Fibroblast of lung (primary cell): ENCODE data around the gene PRR5L. TPM values are rescaled to one million over a fixed set of nuclear protein-coding genes. Genes with fewer than 3 reads are reported as not detected.

ENCODE experiments used
- DNase-seq, 2 donors: peaks; one replicate each; pipeline versions ENCODE4 v3.0.0 to v3.0.0-alpha.2; 2010; ENCODE audit warnings: low read depth in 2 of 2
- H2AFZ ChIP-seq: 2 replicates; pipeline ENCODE4 v1.5.1; 2012; ENCODE audit warnings: low read length, control low read depth, inconsistent platforms
- H3K27ac ChIP-seq: 2 replicates; pipeline ENCODE4 v1.5.1; 2011; ENCODE audit warnings: low read length, control low read depth; ENCODE audit not compliant: insufficient read depth
- H3K27me3 ChIP-seq: 2 replicates; pipeline ENCODE4 v1.5.1; 2011; ENCODE audit warnings: mild to moderate bottlenecking, low read length; ENCODE audit not compliant: control insufficient read depth, insufficient read depth
- H3K36me3 ChIP-seq: 2 replicates; pipeline ENCODE4 v1.5.1; 2011; ENCODE audit warnings: low read length; ENCODE audit not compliant: control insufficient read depth, insufficient read depth
- H3K4me1 ChIP-seq: 2 replicates; pipeline ENCODE4 v1.5.1; 2011; ENCODE audit warnings: low read length; ENCODE audit not compliant: control insufficient read depth, insufficient read depth; ENCODE audit errors: extremely low read depth
- H3K4me2 ChIP-seq: 2 replicates; pipeline ENCODE4 v1.5.1; 2011; ENCODE audit warnings: low read length, control low read depth; ENCODE audit not compliant: insufficient read depth; ENCODE audit errors: extremely low read depth
- H3K4me3 ChIP-seq, 4 experiments: fragments of 200-600 bp in 1 of 4; sonication (generic) in 1 of 4; replicated peaks in 1 of 4; 2 replicates each; pipeline ENCODE4 v1.5.1; 2011 to 2016; ENCODE audit warnings: low read length in 4 of 4, low read depth in 3 of 4, mild to moderate bottlenecking in 3 of 4, control low read depth in 2 of 4, inconsistent platforms in 1 of 4, mixed read lengths in 1 of 4; ENCODE audit not compliant: insufficient read depth in 1 of 4; ENCODE audit errors: control extremely low read depth in 1 of 4
- H3K79me2 ChIP-seq: 2 replicates; pipeline ENCODE4 v1.5.1; 2012; ENCODE audit warnings: mild to moderate bottlenecking, low read length, inconsistent platforms; ENCODE audit not compliant: control insufficient read depth, insufficient read depth
- H3K9ac ChIP-seq: 2 replicates; pipeline ENCODE4 v1.5.1; 2011; ENCODE audit warnings: mild to moderate bottlenecking, low read length, control low read depth; ENCODE audit not compliant: insufficient read depth
- H3K9me3 ChIP-seq: 2 replicates; pipeline ENCODE4 v1.5.1; 2012; ENCODE audit warnings: low read depth, low read length; ENCODE audit not compliant: control insufficient read depth, insufficient read depth
- H4K20me1 ChIP-seq: 2 replicates; pipeline ENCODE4 v1.5.1; 2011; ENCODE audit warnings: low read length; ENCODE audit not compliant: control insufficient read depth, insufficient read depth; ENCODE audit errors: extremely low read depth
- CTCF ChIP-seq, 2 donors: IDR thresholded peaks in 1 of 2; conservative IDR thresholded peaks in 1 of 2; 1 replicate in 1 of 2; 2 replicates in 1 of 2; pipeline ENCODE4 v1.5.1; 2011 to 2012; ENCODE audit warnings: low read length in 2 of 2, control low read depth in 1 of 2, inconsistent platforms in 1 of 2, low read depth in 1 of 2, mild to moderate bottlenecking in 1 of 2
- EZH2 ChIP-seq: IDR thresholded peaks from 2 replicates; pipeline ENCODE4 v1.5.1; 2012; ENCODE audit warnings: low read length, control low read depth, mild to moderate bottlenecking; ENCODE audit errors: missing control alignments
- polyA plus RNA-seq, 2 donors: library from polyadenylated mRNA; depleted of rRNA in 1 of 2; stranded (reverse) in 1 of 2; unstranded in 1 of 2; fragments of >200 nt; gene quantifications; 2 replicates each; pipeline ENCODE4 v1.2.1, GENCODE V29; 2011 to 2012; ENCODE audit warnings: missing spikeins in 1 of 2
- total RNA-seq: library from RNA; depleted of rRNA; stranded (reverse); fragments of >200 nt; gene quantifications from 2 replicates; pipeline ENCODE4 v1.2.1, GENCODE V29; 2014

The PRR5L gene
- total and polyA plus RNA-seq, 2 donors (not counting 1 experiment from before 2014, with no cell fraction given): 2.8 to 6.3 TPM

GRCh38 chr11:36458129-36458915 lies 162.2 kb downstream of the PRR5L start:
- Histone ChIP-seq H3K4me3 (no peak overlapping the region), H3K27me3 (no peaks in the 10 kb centered on the region), H3K9ac (no peak overlapping the region), H3K9me3 (no peaks in the 10 kb centered on the region), H4K20me1 (no peaks in the 10 kb centered on the region), H3K27ac (no peak overlapping the region), H3K4me2 (no peak overlapping the region), H2AFZ (no peak overlapping the region), H3K4me1 (peaks cover 19% of the 10 kb centered on the region), H3K36me3 (no peaks in the 10 kb centered on the region), H3K79me2 (no peaks in the 10 kb centered on the region)
- no peak for DNase-seq
- TF ChIP-seq CTCF (conservative IDR thresholded peaks at IDR 0.05 in 1 of 2, IDR thresholded peaks at IDR 0.05 in 1 of 2; ENCODE audit: low read depth in 1 of 2, low read length in 2 of 2) (no peak), EZH2 (no peak)

- Histone ChIP-seq H3K4me1 (peaks cover 25% of the 10 kb centered on the region), H3K4me2 (no peak overlapping the region), H3K27ac (no peak overlapping the region), H2AFZ (no peak overlapping the region), H3K79me2 (no peaks in the 10 kb centered on the region), H3K9me3 (no peaks in the 10 kb centered on the region), H3K36me3 (no peaks in the 10 kb centered on the region), H3K9ac (no peak overlapping the region), H4K20me1 (no peaks in the 10 kb centered on the region), H3K4me3 (no peak overlapping the region), H3K27me3 (no peaks in the 10 kb centered on the region)
- DNase-seq: no peak
- TF ChIP-seq CTCF (conservative IDR thresholded peaks at IDR 0.05 in 1 of 2, IDR thresholded peaks at IDR 0.05 in 1 of 2; ENCODE audit: low read depth in 1 of 2, low read length in 2 of 2) (no peak), EZH2 (no peak)
Measured at GRCh38 chr11:36459046-36459445, 163.0 kb downstream of the PRR5L start.

GRCh38 chr11:36460220-36460619 lies 164.1 kb downstream of the PRR5L start:
- Histone ChIP-seq H4K20me1 (no peaks in the 10 kb centered on the region), H3K79me2 (no peaks in the 10 kb centered on the region), H3K4me2 (no peak overlapping the region), H3K9me3 (no peaks in the 10 kb centered on the region), H3K4me1 (peaks cover 22% of the 10 kb centered on the region), H2AFZ (no peak overlapping the region), H3K9ac (no peak overlapping the region), H3K4me3 (no peak overlapping the region), H3K36me3 (no peaks in the 10 kb centered on the region), H3K27ac (no peak overlapping the region), H3K27me3 (no peaks in the 10 kb centered on the region)
- DNase-seq: no peak
- TF ChIP-seq EZH2 (no peak), CTCF (conservative IDR thresholded peaks at IDR 0.05 in 1 of 2, IDR thresholded peaks at IDR 0.05 in 1 of 2; ENCODE audit: low read depth in 1 of 2, low read length in 2 of 2) (no peak)
